ENCODE results near the gene ZNF892.
"Not testable (repeated sequence)": the region's sequence is repeated elsewhere in the genome, so short reads cannot be mapped to it uniquely, and the experiment has no call there.

Gene ZNF892

DNA sequence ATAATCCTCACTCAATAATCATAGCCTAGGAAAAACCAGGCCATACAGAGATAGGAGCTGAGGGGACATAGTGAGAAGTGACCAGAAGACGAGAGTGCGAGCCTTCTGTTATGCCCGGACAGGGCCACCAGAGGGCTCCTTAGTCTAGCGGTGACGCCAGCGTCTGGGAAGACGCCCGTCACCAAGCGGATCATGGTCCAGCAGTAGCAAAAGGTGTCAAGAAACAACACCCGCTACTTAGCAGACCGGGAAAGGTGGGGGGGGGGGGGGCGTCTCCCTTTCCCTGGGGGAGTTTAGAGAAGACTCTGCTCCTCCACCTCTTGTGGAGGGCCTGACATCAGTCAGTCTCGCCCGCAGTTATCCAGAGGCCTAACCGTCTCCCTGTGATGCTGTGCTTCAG lies 14.4 kb upstream of the ZNF892 start:
- peak; percentile 57 for DNase-seq
- H3K36me3 Mint-ChIP-seq (ENCODE audit: low read depth); ATAC-seq; H3K4me1 Mint-ChIP-seq; H3K27ac Mint-ChIP-seq; H3K9me3 Mint-ChIP-seq; H3K4me3 Mint-ChIP-seq: not testable (repeated sequence)
- H3K27me3 Mint-ChIP-seq, result peaks cover 13% of the 10 kb centered on the region

DNA sequence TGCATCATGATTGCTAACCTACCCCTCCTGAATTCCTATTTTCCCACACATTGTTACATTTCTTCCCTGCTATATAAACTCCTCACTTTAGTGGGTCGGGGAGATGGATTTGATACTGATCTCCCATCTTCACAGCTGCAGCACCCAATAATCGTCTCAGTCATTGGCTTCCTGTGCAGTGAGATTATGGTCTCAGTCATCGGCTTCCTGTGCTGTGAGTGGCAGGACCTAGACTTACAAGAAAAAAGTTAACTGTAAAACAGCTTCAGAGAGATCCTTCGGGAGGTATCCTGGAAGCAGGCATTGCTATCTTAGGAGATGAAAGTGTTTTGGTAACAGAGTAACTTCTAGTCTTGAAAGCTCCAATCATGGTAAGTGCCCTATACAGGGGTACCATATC lies 3.4 kb upstream of the ZNF892 start:
- Mint-ChIP-seq H3K4me3 (no peak overlapping the region), H3K27ac (no peak overlapping the region), H3K4me1 (peaks cover 16% of the 10 kb centered on the region), H3K27me3 (no peaks in the 10 kb centered on the region), H3K9me3 (peaks cover 15% of the 10 kb centered on the region), H3K36me3 (ENCODE audit: low read depth) (peaks cover 10% of the 10 kb centered on the region)
- DNase-seq (no peak), ATAC-seq (no peak)

DNA sequence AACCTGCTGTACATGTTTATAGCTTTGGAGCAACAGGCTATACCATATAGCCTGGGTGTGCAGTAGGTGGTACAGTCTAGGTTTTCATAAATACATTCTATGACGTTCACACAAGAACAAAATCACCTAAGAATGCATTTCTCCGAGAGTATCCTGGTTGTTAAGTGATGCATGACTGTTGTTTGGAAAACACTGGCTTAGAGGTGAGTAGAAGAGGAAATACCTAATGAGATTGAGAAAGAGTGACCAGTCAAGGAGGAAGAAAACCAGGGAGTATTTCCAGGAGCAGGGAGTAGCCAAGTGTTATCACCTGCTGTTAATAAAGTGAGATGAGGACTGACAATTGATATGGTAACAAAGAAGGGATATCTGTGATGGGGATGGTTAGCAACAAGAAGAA lies 2.9 kb upstream of the ZNF892 start:
- Mint-ChIP-seq H3K36me3 (ENCODE audit: low read depth) (peaks cover 15% of the 10 kb centered on the region), H3K4me1 (peaks cover 16% of the 10 kb centered on the region), H3K4me3 (no peak overlapping the region), H3K27me3 (no peaks in the 10 kb centered on the region), H3K27ac (no peak overlapping the region), H3K9me3 (peaks cover 20% of the 10 kb centered on the region)
- no peak for ATAC-seq
- no peak for DNase-seq

DNA sequence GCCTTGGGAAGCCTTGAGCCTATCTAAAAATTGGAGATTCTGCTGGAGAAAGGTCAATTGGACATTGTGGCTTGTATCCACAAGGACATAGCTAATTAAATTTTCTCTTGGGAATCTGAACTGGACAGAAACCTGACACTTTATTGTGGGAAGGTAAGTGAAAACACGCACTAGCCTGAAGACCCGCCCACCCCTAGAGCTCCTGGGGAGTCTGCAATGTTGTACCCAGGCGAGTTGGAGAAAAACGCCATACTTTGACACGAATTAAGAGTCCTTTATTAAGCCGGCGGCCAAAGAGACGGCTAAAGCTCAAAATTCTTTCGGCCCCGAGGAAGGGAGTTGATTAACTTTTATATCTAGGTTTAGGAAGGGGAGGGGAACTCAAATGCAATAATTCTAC lies 1.2 kb upstream of the ZNF892 start:
- H3K9me3 Mint-ChIP-seq, result peaks cover 32% of the 10 kb centered on the region
- no peak for DNase-seq
- peak overlapping the region; percentile 88 for H3K4me3 Mint-ChIP-seq
- peaks cover 27% of the 10 kb centered on the region for H3K36me3 Mint-ChIP-seq (ENCODE audit: low read depth)
- no peak for ATAC-seq
- peaks cover 17% of the 10 kb centered on the region for H3K4me1 Mint-ChIP-seq
- no peaks in the 10 kb centered on the region for H3K27me3 Mint-ChIP-seq
- H3K27ac Mint-ChIP-seq, result no peak overlapping the region

DNA sequence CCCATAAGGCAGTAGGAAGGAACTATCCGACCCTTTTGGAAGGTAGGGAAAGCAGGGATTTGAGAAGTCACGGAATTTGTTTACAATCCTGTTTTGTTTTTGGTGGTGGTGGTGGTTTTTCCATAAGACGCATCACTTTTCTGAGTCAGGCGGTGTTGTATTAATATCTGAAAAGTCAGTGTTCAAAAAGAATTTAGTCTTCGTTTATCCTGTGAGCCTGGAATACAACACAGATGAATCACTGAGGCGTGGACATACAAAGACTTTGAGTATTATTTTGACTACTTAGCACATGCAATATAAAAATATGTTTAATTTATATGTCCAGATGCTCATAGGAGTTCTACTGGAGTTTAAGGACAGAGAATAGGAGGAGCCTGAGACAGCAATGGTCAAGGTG lies 785 bp downstream of the ZNF892 start:
- ATAC-seq (no peak), DNase-seq (no peak)
- peaks cover 49% of the 10 kb centered on the region for H3K9me3 Mint-ChIP-seq
- peak overlapping the region; percentile 72 for H3K27ac Mint-ChIP-seq
- H3K27me3 Mint-ChIP-seq, result no peaks in the 10 kb centered on the region
- peak overlapping the region; percentile 88 for H3K4me3 Mint-ChIP-seq
- peaks cover 47% of the 10 kb centered on the region for H3K36me3 Mint-ChIP-seq (ENCODE audit: low read depth)
- H3K4me1 Mint-ChIP-seq, result peaks cover 17% of the 10 kb centered on the region

DNA sequence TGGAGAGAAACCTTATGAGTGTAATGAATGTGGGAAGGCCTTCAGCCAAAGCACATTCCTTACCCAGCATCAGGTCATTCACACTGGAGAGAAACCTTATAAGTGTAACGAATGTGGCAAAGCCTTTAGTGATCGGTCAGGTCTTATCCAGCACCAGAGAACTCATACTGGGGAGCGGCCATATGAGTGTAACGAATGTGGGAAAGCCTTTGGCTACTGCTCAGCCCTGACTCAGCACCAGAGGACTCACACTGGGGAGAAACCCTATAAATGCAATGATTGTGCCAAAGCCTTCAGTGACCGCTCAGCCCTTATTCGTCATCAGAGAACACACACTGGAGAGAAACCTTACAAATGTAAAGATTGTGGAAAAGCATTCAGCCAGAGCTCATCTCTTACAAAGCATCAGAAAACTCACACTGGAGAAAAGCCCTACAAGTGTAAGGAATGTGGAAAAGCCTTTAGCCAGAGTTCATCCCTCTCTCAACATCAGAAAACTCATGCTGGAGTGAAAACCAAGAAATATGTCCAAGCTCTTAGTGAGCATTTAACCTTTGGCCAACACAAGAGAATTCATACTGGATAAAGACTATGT lies 7.8 kb downstream of the ZNF892 start:
- ATAC-seq (no peak), DNase-seq (no peak)
- Mint-ChIP-seq H3K36me3 (ENCODE audit: low read depth) (peaks cover 95% of the 10 kb centered on the region), H3K27ac (no peak overlapping the region), H3K4me1 (no peaks in the 10 kb centered on the region), H3K27me3 (no peaks in the 10 kb centered on the region), H3K4me3 (no peak overlapping the region), H3K9me3 (peaks cover 91% of the 10 kb centered on the region)

DNA sequence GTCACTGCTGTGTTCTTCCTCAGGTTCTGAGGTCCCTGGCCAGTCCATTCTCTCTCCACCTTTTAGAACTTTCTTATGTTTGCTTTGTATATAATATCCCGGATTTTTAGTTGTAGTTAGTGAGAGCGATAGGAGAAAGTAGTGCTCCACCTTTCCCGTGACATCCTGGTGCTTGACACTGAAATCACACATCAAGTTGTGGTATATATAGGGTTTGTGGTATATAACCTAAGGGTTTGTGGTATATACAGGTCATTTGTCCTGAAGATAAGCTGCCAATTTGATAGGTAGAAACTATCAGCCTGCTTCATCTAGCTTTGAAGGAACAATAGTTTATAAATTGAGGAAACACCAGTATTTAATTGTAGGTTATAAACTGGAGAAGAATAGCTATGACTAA lies 13.1 kb downstream of the ZNF892 start:
- Mint-ChIP-seq H3K36me3 (ENCODE audit: low read depth) (peaks cover 74% of the 10 kb centered on the region), H3K4me3 (no peak overlapping the region), H3K4me1 (no peaks in the 10 kb centered on the region), H3K27ac (no peak overlapping the region), H3K9me3 (peaks cover 81% of the 10 kb centered on the region), H3K27me3 (no peaks in the 10 kb centered on the region)
- ATAC-seq (no peak), DNase-seq (no peak)

DNA sequence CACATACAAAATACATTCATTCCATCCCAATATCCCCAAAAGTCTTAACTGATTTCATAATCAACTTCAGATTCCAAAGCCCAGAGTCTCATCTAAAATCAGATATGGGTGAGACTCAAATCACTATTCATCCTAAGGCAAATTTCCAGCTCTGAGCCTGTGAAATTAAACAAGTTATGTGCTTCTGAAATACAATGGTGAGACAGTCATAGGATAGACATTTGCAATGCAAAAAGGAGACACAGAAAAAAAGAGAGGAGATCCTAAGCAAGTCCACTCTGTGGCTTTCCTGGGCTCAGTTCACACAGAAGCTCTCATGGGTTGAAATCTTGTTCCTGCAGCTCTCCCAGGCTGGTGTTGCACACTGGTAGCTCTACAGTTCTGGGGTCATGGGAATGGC lies 18.3 kb downstream of the ZNF892 start:
- ATAC-seq (no peak), DNase-seq (no peak)
- Mint-ChIP-seq H3K27ac (no peak overlapping the region), H3K9me3 (peaks cover 61% of the 10 kb centered on the region), H3K4me1 (no peaks in the 10 kb centered on the region), H3K27me3 (no peaks in the 10 kb centered on the region), H3K36me3 (ENCODE audit: low read depth) (peaks cover 37% of the 10 kb centered on the region), H3K4me3 (no peak overlapping the region)

DNA sequence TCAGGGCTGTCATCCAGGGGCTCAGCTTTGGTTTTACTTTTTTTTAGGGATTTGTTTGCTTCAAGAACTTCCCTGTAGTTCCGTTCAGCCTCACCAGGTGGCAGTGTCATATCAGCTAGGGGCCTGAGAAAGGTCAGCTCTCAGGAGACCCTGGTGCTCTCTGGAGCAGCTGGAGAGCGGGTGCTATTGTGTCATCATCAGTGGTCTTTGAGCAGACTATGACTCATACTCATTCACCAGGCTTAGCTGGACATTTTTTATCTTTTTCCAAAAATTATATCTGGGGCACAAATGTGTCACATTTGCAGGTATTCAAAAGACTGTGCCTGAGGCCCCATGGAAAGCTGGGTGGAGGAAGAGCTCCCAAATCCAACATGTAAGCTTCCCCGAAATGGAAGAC lies 24.4 kb downstream of the ZNF892 start:
- H3K27ac Mint-ChIP-seq, result no peak overlapping the region
- H3K4me3 Mint-ChIP-seq, result no peak overlapping the region
- peaks cover 18% of the 10 kb centered on the region for H3K36me3 Mint-ChIP-seq (ENCODE audit: low read depth)
- peak; percentile 52 for DNase-seq
- H3K4me1 Mint-ChIP-seq, result no peaks in the 10 kb centered on the region
- peak; percentile 43 for ATAC-seq
- peaks cover 50% of the 10 kb centered on the region for H3K9me3 Mint-ChIP-seq
- H3K27me3 Mint-ChIP-seq, result no peaks in the 10 kb centered on the region

DNA sequence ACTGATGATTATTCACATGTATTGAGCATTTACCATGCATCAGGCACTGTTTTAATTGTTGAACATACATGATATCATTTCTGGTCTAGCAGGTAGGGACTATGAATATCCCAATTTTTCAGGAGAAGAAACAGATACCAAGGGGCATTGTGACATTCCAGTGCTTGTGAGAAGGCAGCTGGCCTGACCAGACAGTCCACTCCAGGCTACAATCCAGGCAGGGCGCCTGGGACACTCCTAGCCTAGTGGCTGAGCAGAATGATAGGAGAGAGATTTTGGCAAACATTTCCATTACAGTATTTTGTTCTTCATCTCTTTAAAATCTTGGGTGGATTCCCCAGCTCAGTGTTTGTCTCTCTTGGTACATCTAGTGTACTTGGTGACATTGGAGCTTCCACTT lies 24.9 kb downstream of the ZNF892 start:
- H3K4me1 Mint-ChIP-seq, result no peaks in the 10 kb centered on the region
- no peak for DNase-seq
- ATAC-seq, result no peak
- H3K27ac Mint-ChIP-seq, result no peak overlapping the region
- H3K4me3 Mint-ChIP-seq, result no peak overlapping the region
- H3K36me3 Mint-ChIP-seq (ENCODE audit: low read depth), result peaks cover 17% of the 10 kb centered on the region
- peaks cover 50% of the 10 kb centered on the region for H3K9me3 Mint-ChIP-seq
- H3K27me3 Mint-ChIP-seq, result no peaks in the 10 kb centered on the region

DNA sequence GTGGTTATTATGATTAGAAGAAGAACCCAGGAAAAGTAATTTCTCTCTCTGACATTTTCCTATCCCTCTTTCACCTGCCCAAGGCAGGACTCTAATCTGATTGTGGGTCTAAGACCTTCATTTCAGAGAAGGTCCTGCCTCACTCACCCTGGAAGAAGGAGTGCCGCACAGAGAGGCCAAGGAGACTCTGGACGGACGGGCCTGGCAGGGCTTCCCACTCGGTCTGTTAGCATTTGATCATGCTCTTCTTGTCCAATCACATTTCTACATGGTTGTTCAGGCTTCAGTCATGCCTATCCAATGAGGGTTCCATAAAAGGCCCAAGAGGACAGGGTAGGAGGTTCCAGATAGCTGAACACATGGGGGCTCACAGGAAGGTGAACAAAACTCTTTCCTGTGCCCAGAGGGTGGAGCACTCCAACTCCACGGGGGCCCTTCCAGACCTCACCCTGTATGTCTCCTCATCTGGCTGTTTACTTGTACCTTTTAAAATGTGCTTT lies 27.0 kb downstream of the ZNF892 start:
- no peaks in the 10 kb centered on the region for H3K27me3 Mint-ChIP-seq
- no peak overlapping the region for H3K27ac Mint-ChIP-seq
- H3K4me1 Mint-ChIP-seq, result no peaks in the 10 kb centered on the region
- H3K36me3 Mint-ChIP-seq (ENCODE audit: low read depth), result peaks cover 12% of the 10 kb centered on the region
- DNase-seq, result no peak
- no peak for ATAC-seq
- peaks cover 46% of the 10 kb centered on the region for H3K9me3 Mint-ChIP-seq
- no peak overlapping the region for H3K4me3 Mint-ChIP-seq

DNA sequence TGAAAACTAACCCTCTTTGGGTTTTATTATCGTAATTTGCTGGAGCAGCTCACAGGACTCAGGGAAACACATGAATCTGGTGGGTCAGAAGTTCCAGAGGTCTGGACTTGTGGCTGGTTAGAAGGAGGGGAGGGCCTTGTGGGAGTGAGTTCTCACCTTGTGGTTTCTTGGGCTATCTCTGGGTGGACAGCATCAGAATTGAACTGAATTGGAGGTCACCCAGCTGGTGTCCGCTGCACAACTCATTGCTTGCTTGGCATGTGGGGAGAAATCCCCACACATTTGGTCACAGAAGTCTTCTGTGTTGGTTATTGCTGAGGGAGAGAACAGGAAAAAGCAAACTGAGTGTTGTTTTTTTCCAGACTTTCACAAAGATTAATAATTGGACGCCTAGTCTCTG lies 27.5 kb downstream of the ZNF892 start:
- Mint-ChIP-seq H3K27ac (no peak overlapping the region), H3K9me3 (peaks cover 45% of the 10 kb centered on the region), H3K27me3 (no peaks in the 10 kb centered on the region), H3K36me3 (ENCODE audit: low read depth) (peaks cover 12% of the 10 kb centered on the region), H3K4me3 (no peak overlapping the region), H3K4me1 (no peaks in the 10 kb centered on the region)
- DNase-seq (no peak), ATAC-seq (no peak)

DNA sequence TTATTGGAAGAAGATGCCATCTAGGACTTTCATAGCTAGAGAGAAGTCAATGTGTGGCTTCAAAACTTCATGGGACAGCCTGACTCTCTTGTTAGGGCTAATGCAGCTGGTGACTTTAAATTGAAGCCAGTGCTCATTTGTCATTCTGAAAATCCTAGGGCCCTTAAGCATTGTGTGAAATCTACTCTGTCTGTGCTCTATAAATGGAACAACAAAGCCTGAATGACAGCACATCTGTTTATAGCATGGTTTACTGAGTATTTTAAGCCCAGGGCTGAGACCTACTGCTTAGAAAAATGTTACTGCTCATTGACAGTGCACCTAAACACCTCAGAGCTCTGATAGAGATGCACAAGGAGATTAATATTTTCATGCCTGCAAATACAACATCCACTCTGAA lies 30.8 kb downstream of the ZNF892 start:
- DNase-seq, result no peak
- H3K27me3 Mint-ChIP-seq, result no peaks in the 10 kb centered on the region
- H3K27ac Mint-ChIP-seq, result no peak overlapping the region
- H3K4me1 Mint-ChIP-seq, result no peaks in the 10 kb centered on the region
- ATAC-seq, result no peak
- H3K9me3 Mint-ChIP-seq, result peaks cover 49% of the 10 kb centered on the region
- peaks cover 11% of the 10 kb centered on the region for H3K36me3 Mint-ChIP-seq (ENCODE audit: low read depth)
- H3K4me3 Mint-ChIP-seq, result no peak overlapping the region

DNA sequence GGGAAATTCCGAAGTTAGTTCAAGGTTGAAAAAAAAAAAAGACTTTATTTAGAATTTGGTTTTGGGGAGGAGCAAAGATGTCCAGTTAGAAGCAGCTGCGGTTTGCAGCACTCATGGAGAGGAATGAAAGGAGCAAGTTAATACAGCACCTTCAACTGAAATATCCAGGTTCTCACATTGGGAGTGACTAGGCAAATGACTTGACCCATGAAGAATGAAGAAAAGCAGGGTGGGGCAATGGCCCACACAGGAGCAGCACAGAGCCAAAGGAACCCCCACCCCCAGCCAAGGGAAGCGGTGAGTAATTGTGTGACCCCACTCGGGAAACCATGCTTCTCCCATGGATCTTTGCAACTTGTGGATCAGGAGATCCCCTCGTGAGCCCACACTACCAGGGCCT lies 32.8 kb downstream of the ZNF892 start:
- DNase-seq, result no peak
- Mint-ChIP-seq H3K27ac (no peak overlapping the region), H3K4me1 (no peaks in the 10 kb centered on the region), H3K9me3 (peaks cover 46% of the 10 kb centered on the region), H3K36me3 (ENCODE audit: low read depth) (peaks cover 9% of the 10 kb centered on the region), H3K27me3 (no peaks in the 10 kb centered on the region), H3K4me3 (no peak overlapping the region)
- no peak for ATAC-seq

DNA sequence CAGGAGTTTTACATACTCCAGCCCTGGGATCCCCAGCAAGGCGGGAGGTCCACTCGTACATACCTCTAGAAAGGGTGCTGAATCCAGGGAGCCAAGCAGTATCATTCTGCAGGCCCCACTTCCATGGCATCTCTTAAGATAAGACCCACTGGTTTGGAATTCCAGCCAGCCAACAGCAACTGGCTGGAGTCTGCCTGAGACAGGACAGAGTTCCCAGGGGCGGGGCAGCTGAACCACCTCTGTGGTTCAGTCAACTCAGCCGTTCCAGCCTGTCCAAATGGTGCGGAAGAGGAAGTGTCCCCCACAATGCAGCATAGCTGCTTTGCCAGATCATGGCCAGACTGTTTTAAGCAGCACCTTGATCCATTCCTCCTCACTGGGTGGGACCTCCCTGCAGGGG lies 33.2 kb downstream of the ZNF892 start:
- Mint-ChIP-seq H3K4me3 (no peak overlapping the region), H3K4me1 (no peaks in the 10 kb centered on the region), H3K36me3 (ENCODE audit: low read depth) (peaks cover 9% of the 10 kb centered on the region), H3K9me3 (peaks cover 45% of the 10 kb centered on the region), H3K27me3 (no peaks in the 10 kb centered on the region), H3K27ac (no peak overlapping the region)
- DNase-seq (no peak), ATAC-seq (no peak)

DNA sequence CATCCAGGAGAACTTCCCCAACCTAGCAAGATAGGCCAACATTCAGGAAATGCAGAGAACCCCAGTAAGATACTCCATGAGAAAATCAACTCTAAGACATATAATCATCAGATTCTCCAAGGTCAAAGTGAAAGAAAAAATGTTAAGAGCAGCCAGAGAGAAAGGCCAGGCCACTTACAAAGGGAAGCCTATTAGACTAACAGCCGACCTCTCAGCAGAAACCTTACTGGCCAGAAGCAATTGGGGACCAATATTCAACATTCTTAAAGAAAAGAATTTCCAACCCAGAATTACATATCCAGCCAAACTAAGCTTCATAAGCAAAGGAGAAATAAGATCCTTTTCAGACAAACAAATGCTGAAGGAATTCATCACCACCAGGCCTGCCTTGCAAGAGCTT lies 34.8 kb downstream of the ZNF892 start:
- not testable (repeated sequence) for ATAC-seq; H3K36me3 Mint-ChIP-seq (ENCODE audit: low read depth); DNase-seq; H3K4me3 Mint-ChIP-seq; H3K4me1 Mint-ChIP-seq; H3K27ac Mint-ChIP-seq; H3K27me3 Mint-ChIP-seq
- peaks cover 43% of the 10 kb centered on the region for H3K9me3 Mint-ChIP-seq

Data from activated naive CD8-positive, alpha-beta T cell treated with anti-CD3 and anti-CD28 coated beads, Interleukin-2, amount 50 U/mL, for 24 hours (primary cell).